ENCODE results near the gene TLX1.

TLX1 gene

DNA sequence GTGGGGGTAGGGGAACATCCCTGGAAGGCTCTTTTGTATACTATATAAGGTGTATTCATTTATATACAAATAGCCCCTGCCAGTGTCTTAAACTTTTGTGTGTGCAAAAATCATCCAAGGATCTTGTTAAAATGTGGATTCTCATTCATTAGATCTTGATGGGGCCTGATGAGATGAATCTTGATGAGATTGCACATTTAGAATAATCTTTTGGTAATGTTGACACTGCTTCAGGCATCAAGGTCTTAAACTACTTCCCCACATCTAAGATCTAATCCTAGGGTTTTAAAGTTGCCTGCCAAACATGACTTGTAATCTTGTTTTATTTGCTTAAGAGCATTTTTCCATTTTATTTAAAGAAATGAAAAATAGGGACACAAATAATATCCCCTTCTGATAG lies 13.0 kb downstream of the TLX1 start:
- TF ChIP-seq RAD21 (IDR thresholded peaks at IDR 0.05; ENCODE audit: low read depth) = no peak
- TF ChIP-seq, protein P1, sequence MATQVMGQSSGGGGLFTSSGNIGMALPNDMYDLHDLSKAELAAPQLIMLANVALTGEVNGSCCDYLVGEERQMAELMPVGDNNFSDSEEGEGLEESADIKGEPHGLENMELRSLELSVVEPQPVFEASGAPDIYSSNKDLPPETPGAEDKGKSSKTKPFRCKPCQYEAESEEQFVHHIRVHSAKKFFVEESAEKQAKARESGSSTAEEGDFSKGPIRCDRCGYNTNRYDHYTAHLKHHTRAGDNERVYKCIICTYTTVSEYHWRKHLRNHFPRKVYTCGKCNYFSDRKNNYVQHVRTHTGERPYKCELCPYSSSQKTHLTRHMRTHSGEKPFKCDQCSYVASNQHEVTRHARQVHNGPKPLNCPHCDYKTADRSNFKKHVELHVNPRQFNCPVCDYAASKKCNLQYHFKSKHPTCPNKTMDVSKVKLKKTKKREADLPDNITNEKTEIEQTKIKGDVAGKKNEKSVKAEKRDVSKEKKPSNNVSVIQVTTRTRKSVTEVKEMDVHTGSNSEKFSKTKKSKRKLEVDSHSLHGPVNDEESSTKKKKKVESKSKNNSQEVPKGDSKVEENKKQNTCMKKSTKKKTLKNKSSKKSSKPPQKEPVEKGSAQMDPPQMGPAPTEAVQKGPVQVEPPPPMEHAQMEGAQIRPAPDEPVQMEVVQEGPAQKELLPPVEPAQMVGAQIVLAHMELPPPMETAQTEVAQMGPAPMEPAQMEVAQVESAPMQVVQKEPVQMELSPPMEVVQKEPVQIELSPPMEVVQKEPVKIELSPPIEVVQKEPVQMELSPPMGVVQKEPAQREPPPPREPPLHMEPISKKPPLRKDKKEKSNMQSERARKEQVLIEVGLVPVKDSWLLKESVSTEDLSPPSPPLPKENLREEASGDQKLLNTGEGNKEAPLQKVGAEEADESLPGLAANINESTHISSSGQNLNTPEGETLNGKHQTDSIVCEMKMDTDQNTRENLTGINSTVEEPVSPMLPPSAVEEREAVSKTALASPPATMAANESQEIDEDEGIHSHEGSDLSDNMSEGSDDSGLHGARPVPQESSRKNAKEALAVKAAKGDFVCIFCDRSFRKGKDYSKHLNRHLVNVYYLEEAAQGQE (IDR thresholded peaks at IDR 0.05; ENCODE audit: low read depth) = no peak

DNA sequence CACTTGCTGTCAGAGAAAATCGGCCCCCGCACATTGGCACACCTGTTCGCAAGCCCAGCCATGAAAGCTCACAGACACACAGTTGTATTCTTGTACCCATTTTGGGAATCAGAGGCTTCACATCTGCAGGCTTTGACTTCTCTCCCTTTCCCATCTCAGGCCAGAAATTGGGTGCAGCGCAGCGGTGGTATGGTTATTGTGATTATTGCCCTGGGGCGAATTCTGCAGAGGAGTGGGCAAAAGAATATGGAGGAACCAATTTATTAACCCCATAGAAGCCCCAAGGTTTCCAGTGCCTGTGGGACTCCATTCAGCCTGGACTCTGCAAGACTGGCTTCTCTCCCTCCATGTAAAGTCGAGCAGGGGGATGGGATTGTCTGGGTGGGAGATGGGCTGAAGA lies 14.0 kb downstream of the TLX1 start:
- TF ChIP-seq CEBPB (IDR thresholded peaks at IDR 0.05) = no peak
- no peak for TF ChIP-seq EGR1 (IDR thresholded peaks at IDR 0.05)
- no peak for TF ChIP-seq ZBTB7A (IDR thresholded peaks at IDR 0.05; ENCODE audit: low read depth)
- TF ChIP-seq RAD21 (IDR thresholded peaks at IDR 0.05; ENCODE audit: low read depth) = no peak
- TF ChIP-seq YY1 (IDR thresholded peaks at IDR 0.05; ENCODE audit: low read depth) = no peak

DNA sequence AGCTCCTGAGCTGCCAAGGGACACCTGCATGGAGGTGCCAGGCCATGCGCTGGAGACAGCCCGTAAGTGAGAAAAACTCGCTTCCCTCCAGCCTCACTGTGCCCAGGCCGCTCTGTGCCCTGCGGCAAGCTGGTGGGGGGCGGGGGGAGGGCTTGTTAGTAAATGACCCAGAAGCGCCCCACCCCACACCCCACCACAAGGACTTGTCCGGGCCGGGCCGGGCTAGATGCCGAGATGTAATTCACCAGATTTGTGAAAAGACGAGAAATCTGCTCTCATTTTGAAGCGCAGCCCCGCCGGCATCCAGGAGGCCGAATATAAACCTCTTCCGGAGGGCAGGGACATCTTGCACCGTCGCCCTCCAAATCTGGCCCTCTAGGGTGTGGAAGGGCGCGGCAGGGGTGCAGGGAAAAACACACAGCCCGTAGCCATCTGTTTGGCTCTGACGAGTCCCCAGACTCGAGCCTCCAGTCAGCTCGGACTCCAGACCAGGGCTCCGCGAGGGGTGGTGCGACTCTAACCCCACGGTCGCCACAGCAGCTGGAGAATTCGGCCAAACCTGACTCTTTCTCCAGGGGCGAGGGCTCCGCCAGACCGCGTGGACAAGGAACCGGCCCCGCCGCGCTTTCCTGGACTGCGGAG lies 14.8 kb downstream of the TLX1 start:
- TF ChIP-seq TEAD4 (IDR thresholded peaks at IDR 0.05) (no peak), EGR1 (IDR thresholded peaks at IDR 0.05) (no peak), YY1 (IDR thresholded peaks at IDR 0.05; ENCODE audit: low read depth) (no peak)

DNA sequence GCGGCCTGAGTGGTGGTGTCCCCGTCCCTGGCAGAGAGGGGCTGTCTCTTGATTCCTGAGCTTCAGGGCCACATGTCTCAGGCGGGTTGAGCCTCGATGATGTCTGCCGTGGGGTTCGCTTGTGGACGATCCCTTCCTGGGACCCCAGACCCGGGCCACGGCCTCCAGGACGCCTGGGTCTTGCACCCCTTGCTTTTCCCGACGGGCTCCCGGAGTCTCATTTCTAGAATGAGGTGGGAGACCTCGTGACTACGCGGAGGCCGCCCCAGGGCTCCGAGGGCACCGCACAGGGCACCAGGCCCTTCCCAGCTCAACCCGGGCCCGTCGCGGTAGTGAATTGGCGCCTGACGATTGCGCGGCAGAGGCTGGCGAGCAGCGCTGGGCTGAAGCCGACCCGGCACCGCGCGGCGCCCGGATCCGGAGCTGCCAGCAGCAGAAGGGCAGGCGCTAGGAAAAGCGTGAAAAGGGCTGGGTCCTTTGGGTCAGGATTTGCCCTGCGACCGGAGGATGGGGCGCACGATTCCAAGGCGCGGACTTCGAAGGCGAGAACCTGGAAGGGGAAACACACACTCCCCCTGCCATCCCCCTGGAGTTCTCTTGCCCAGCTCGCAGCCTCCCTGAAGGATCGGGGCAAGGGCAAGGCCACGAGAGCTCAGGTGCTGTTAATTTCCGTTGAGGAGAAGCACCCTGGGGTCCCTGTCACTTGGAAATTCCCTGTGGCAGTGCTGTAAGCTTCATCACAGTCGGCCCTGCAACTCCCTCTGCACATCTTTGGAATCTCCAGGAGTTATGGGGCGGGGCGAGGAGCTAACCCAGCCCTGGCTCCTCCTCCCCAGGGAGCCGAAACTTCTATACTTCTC lies 15.5 kb downstream of the TLX1 start:
- TF ChIP-seq, protein P1 (IDR thresholded peaks at IDR 0.05; ENCODE audit: low read depth) = no peak
- TF ChIP-seq EGR1 (IDR thresholded peaks at IDR 0.05) (no peak), RAD21 (IDR thresholded peaks at IDR 0.05; ENCODE audit: low read depth) (no peak), EP300 (IDR thresholded peaks at IDR 0.05; ENCODE audit: borderline replicate concordance) (no peak)
- TF ChIP-seq, protein P2, sequence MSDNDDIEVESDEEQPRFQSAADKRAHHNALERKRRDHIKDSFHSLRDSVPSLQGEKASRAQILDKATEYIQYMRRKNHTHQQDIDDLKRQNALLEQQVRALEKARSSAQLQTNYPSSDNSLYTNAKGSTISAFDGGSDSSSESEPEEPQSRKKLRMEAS (IDR thresholded peaks at IDR 0.05) = no peak

DNA sequence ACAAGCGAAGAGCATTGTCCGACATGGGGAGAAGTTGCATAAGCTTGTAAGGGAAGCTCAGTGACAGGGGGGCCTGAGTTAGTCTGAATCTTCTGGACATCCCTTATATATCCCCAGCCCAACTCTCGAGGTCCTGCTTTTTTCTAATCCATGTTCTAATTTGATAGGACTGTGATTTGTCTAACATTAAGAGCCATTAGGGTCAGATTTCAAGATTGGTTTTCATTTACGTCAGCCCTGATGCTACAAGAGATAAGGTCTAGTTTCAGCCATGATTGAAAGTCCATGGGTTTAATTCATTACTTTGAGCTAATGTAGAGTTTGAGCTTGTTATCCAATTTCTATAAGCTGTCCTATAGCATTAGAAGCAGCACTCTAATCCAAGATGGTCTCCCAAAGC lies 20.3 kb downstream of the TLX1 start:
- TF ChIP-seq EP300 (IDR thresholded peaks at IDR 0.05; ENCODE audit: borderline replicate concordance) (no peak), CREB1 (IDR thresholded peaks at IDR 0.05; ENCODE audit: low read depth) (no peak), EGR1 (IDR thresholded peaks at IDR 0.05) (no peak), ZBTB7A (IDR thresholded peaks at IDR 0.05; ENCODE audit: low read depth) (no peak), TAF1 (IDR thresholded peaks at IDR 0.05; ENCODE audit: low read depth) (no peak), FOXM1 (IDR thresholded peaks at IDR 0.05; ENCODE audit: borderline replicate concordance, low read depth) (no peak), NFIC (IDR thresholded peaks at IDR 0.05) (no peak), RAD21 (IDR thresholded peaks at IDR 0.05; ENCODE audit: low read depth) (no peak), YY1 (IDR thresholded peaks at IDR 0.05; ENCODE audit: low read depth) (no peak), TCF12 (IDR thresholded peaks at IDR 0.05; ENCODE audit: low read depth) (no peak), CEBPB (IDR thresholded peaks at IDR 0.05) (no peak), TEAD4 (IDR thresholded peaks at IDR 0.05) (no peak)
- TF ChIP-seq, protein P1 (IDR thresholded peaks at IDR 0.05; ENCODE audit: low read depth) = no peak
- TF ChIP-seq, protein P3, sequence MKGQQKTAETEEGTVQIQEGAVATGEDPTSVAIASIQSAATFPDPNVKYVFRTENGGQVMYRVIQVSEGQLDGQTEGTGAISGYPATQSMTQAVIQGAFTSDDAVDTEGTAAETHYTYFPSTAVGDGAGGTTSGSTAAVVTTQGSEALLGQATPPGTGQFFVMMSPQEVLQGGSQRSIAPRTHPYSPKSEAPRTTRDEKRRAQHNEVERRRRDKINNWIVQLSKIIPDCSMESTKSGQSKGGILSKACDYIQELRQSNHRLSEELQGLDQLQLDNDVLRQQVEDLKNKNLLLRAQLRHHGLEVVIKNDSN (IDR thresholded peaks at IDR 0.05) = no peak
- TF ChIP-seq, protein P2 (IDR thresholded peaks at IDR 0.05) = no peak

Data from Ishikawa (cell line).